GM23248 (cell line): Measurements from ENCODE around the gene KLHL10.

Source experiments
- EZH2 ChIP-seq: fragments of 200-600 bp; sonication (generic); IDR thresholded peaks from 2 replicates; pipeline ENCODE4 v1.6.1; 2018; ENCODE audit warnings: antibody characterized with exemption, mild to moderate bottlenecking; ENCODE audit not compliant: insufficient read depth, poor library complexity, severe bottlenecking
- EZH2phosphoT487 ChIP-seq: fragments of 200-600 bp; sonication (generic); IDR thresholded peaks from 2 replicates; pipeline ENCODE4 v1.6.1; 2018; ENCODE audit warnings: antibody characterized with exemption, moderate library complexity, mild to moderate bottlenecking, low read depth; ENCODE audit not compliant: insufficient read depth

DNA sequence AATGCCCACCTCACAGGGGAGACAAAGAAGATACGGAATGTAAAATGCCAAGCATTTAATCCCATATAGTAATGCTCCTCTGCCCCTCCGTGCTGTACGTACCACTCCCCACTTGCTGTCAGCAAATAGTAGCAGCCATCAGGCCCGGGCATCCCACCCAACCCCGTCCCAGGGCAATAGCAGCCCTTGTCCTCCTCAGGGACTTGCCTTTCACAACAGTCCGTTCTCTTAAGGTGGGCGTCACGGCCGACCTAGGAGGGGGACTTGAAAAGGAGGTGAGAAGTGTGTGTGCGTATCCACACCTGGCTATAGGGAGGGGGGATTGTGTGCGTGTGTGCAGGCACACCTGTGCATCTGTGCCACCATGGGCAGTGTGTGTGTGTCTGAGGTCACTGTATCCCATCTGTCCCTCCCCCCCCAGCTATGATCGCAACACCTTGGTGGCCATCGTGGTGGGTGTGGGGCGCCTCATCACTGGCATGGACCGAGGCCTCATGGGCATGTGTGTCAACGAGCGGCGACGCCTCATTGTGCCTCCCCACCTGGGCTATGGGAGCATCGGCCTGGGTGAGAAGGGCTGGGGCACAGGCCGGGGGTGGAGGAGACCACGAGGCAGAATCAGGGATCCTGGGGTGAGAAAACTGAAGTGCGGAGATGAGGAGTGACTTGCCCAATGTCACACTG lies 20.8 kb upstream of the KLHL10 start:
- TF ChIP-seq EZH2 (no peak), EZH2phosphoT487 (no peak)
